ENCODE data around the gene SEC11C. TPM values are rescaled to one million over a fixed set of nuclear protein-coding genes. Genes with fewer than 3 reads are reported as not detected.

SEC11C gene
- total and polyA plus RNA-seq, 7 donors, result 11.3 to 27.7 (median 18.6) TPM

GRCh38 chr18:59132810-59133465 lies 6.7 kb upstream of the SEC11C start:
- no peak overlapping the region for H3K27ac ChIP-seq
- no peaks in the 10 kb centered on the region for H3K9me3 ChIP-seq
- no peak overlapping the region for H3K4me3 ChIP-seq
- TF ChIP-seq, protein P1, sequence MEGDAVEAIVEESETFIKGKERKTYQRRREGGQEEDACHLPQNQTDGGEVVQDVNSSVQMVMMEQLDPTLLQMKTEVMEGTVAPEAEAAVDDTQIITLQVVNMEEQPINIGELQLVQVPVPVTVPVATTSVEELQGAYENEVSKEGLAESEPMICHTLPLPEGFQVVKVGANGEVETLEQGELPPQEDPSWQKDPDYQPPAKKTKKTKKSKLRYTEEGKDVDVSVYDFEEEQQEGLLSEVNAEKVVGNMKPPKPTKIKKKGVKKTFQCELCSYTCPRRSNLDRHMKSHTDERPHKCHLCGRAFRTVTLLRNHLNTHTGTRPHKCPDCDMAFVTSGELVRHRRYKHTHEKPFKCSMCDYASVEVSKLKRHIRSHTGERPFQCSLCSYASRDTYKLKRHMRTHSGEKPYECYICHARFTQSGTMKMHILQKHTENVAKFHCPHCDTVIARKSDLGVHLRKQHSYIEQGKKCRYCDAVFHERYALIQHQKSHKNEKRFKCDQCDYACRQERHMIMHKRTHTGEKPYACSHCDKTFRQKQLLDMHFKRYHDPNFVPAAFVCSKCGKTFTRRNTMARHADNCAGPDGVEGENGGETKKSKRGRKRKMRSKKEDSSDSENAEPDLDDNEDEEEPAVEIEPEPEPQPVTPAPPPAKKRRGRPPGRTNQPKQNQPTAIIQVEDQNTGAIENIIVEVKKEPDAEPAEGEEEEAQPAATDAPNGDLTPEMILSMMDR (IDR thresholded peaks at IDR 0.05), result no peak
- ATAC-seq, result no peak
- WGBS, 3 donors, result 68 to 70% (median 69%) methylated on average over 5 of the region's 5 CpGs
- H3K36me3 ChIP-seq (ENCODE audit: insufficient read depth in 1 of 2, low read depth in 1 of 2), result no peaks in the 10 kb centered on the region
- no peaks in the 10 kb centered on the region for H3K4me1 ChIP-seq
- H3K27me3 ChIP-seq (ENCODE audit: insufficient read depth in 3 of 3, low read length in 2 of 3), result peaks cover 1 to 32% (median 7%) of the 10 kb centered on the region in 3 donors
- intact Hi-C loops (cut with DNase I), result no loop called here
- DNase-seq, result no peak

DNA sequence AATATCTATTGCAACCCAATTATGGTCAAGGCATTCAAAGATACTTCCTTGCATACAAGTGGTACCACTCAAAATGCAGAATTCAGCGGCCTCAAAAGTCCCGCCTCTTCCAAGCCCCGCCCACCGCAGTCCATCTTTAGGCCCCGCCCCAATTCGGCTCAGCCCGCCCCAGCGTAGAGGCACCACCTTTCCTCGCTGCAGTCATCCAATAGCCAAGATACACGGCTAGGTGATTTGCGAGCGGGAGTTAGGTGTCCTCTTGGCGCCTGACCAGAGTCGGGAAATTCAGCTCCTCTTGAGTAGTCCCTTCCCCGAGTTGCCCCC lies 431 bp upstream of the SEC11C start:
- H3K9me3 ChIP-seq, result no peaks in the 10 kb centered on the region
- peaks cover 14% of the 10 kb centered on the region for H3K4me1 ChIP-seq
- 0 to 1% (median 0%) methylated on average over 15 of the region's 15 CpGs for WGBS, 3 donors
- H3K36me3 ChIP-seq (ENCODE audit: insufficient read depth in 1 of 2, low read depth in 1 of 2), result no peaks in the 10 kb centered on the region
- TF ChIP-seq, protein P1 (IDR thresholded peaks at IDR 0.05), result no peak
- DNase-seq (peak; percentile 82 to 92), ATAC-seq (peak; percentile 91 to 93 (median 92))
- intact Hi-C loops (cut with DNase I), result no loop called here
- H3K27me3 ChIP-seq (ENCODE audit: insufficient read depth in 3 of 3, low read length in 2 of 3), result peaks cover 0 to 1% (median 0%) of the 10 kb centered on the region in 3 donors
- peak overlapping the region; percentile 92 for H3K4me3 ChIP-seq
- peak overlapping the region; percentile 92 for H3K27ac ChIP-seq

- Histone ChIP-seq H3K36me3 (ENCODE audit: insufficient read depth in 1 of 2, low read depth in 1 of 2) (no peaks in the 10 kb centered on the region), H3K4me1 (peaks cover 14% of the 10 kb centered on the region), H3K4me3 (peak overlapping the region; percentile 92), H3K9me3 (no peaks in the 10 kb centered on the region), H3K27me3 (ENCODE audit: insufficient read depth in 3 of 3, low read length in 2 of 3) (no peaks in the 10 kb centered on the region), H3K27ac (peak overlapping the region; percentile 92)
- WGBS, 3 donors, result 6 to 8% (median 7%) methylated on average over 16 of the region's 16 CpGs
- TF ChIP-seq, protein P1 (IDR thresholded peaks at IDR 0.05), result no peak
- ATAC-seq, result peak in 1 of 4 donors; percentile 23
- no peak for DNase-seq
- intact Hi-C loops (cut with DNase I), result no loop called here
These were observed 710 bp downstream of the SEC11C start for GRCh38 chr18:59140302-59140885.

GRCh38 chr18:59141294-59142068 lies 1.8 kb downstream of the SEC11C start:
- no peak overlapping the region for H3K4me3 ChIP-seq
- no peaks in the 10 kb centered on the region for H3K9me3 ChIP-seq
- intact Hi-C loops (cut with DNase I), result no loop called here
- H3K4me1 ChIP-seq, result peaks cover 14% of the 10 kb centered on the region
- H3K36me3 ChIP-seq (ENCODE audit: insufficient read depth in 1 of 2, low read depth in 1 of 2), result no peaks in the 10 kb centered on the region
- TF ChIP-seq, protein P1 (IDR thresholded peaks at IDR 0.05), result no peak
- no peak overlapping the region for H3K27ac ChIP-seq
- WGBS, 3 donors, result 86 to 100% (median 95%) methylated on average over 1 of the region's 1 CpG
- H3K27me3 ChIP-seq (ENCODE audit: insufficient read depth in 3 of 3, low read length in 2 of 3), result no peaks in the 10 kb centered on the region
- ATAC-seq, result no peak
- no peak for DNase-seq
